CD4-positive, alpha-beta T cell treated with Interferon gamma for 1 hour (primary cell): ENCODE results near the gene CREB3L1.
"Not testable (repeated sequence)": the region's sequence is repeated elsewhere in the genome, so short reads cannot be mapped to it uniquely, and the experiment has no call there.

Experiments used
- DNase-seq: peaks from one replicate; pipeline ENCODE4 v3.0.0-alpha.2; 2020

Gene CREB3L1

GRCh38 chr11:46248289-46249102, 29.0 kb upstream of the CREB3L1 start:
- no peak for DNase-seq

GRCh38 chr11:46249103-46249937, 28.1 kb upstream of the CREB3L1 start:
- DNase-seq, result no peak

GRCh38 chr11:46249938-46250744, 27.3 kb upstream of the CREB3L1 start:
- DNase-seq, result no peak

- no peak for DNase-seq
Observed at GRCh38 chr11:46250745-46251052, 26.8 kb upstream of the CREB3L1 start.

- DNase-seq, result no peak
Observed at GRCh38 chr11:46251954-46252353, 25.5 kb upstream of the CREB3L1 start.

- DNase-seq, result no peak
Observed at GRCh38 chr11:46252373-46252914, 25.0 kb upstream of the CREB3L1 start.

- DNase-seq, result no peak
Observed at GRCh38 chr11:46253258-46254132, 24.0 kb upstream of the CREB3L1 start.

GRCh38 chr11:46254133-46254491, 23.4 kb upstream of the CREB3L1 start:
- DNase-seq, result no peak

GRCh38 chr11:46256540-46257001, 20.9 kb upstream of the CREB3L1 start:
- DNase-seq, result no peak

GRCh38 chr11:46259347-46259746, 18.1 kb upstream of the CREB3L1 start:
- DNase-seq, result not testable (repeated sequence)

- DNase-seq, result no peak
Observed at GRCh38 chr11:46259971-46260560, 17.4 kb upstream of the CREB3L1 start.

- no peak for DNase-seq
Observed at GRCh38 chr11:46263120-46263519, 14.3 kb upstream of the CREB3L1 start.

GRCh38 chr11:46264030-46264429, 13.4 kb upstream of the CREB3L1 start:
- no peak for DNase-seq

GRCh38 chr11:46264976-46265375, 12.5 kb upstream of the CREB3L1 start:
- no peak for DNase-seq

GRCh38 chr11:46265764-46266163, 11.7 kb upstream of the CREB3L1 start:
- no peak for DNase-seq

GRCh38 chr11:46267930-46268329, 9.5 kb upstream of the CREB3L1 start:
- DNase-seq, result no peak

GRCh38 chr11:46270684-46271083, 6.8 kb upstream of the CREB3L1 start:
- DNase-seq, result no peak

- DNase-seq, result no peak
Observed at GRCh38 chr11:46271407-46271806, 6.1 kb upstream of the CREB3L1 start.

GRCh38 chr11:46271875-46272815, 5.3 kb upstream of the CREB3L1 start:
- DNase-seq, result no peak

- no peak for DNase-seq
Observed at GRCh38 chr11:46272816-46273427, 4.5 kb upstream of the CREB3L1 start.
